HG03469 (cell line): ENCODE measurements around the gene RSU1.
A peak's percentile ranks its signal among the peaks of the same experiment; 100 is the strongest.
"Not testable (repeated sequence)": the region's sequence is repeated elsewhere in the genome, so short reads cannot be mapped to it uniquely, and the experiment has no call there.

Experiments
- ATAC-seq: cut with Tn5 transposase; IDR thresholded peaks from one replicate; pipeline ENCODE4 v1.9.1; 2021; ENCODE audit warnings: mild to moderate bottlenecking, moderate library complexity, moderate number of reproducible peaks; ENCODE audit not compliant: unreplicated experiment

The RSU1 gene

GRCh38 chr10:16788778-16789177 is 28.4 kb downstream of the RSU1 start:
- no peak for ATAC-seq

- ATAC-seq = peak; percentile 22
Measured at GRCh38 chr10:16788125-16788524, 29.1 kb downstream of the RSU1 start.

- peak; percentile 88 for ATAC-seq
Measured at GRCh38 chr10:16787361-16787791, 29.8 kb downstream of the RSU1 start.

GRCh38 chr10:16780338-16780880 is 36.8 kb downstream of the RSU1 start:
- no peak for ATAC-seq

GRCh38 chr10:16779384-16779915 is 37.8 kb downstream of the RSU1 start:
- peak; percentile 73 for ATAC-seq

GRCh38 chr10:16777473-16778370 is 39.5 kb downstream of the RSU1 start:
- ATAC-seq = no peak

GRCh38 chr10:16776896-16777295 is 40.3 kb downstream of the RSU1 start:
- ATAC-seq = no peak

GRCh38 chr10:16773334-16773733 is 43.9 kb downstream of the RSU1 start:
- ATAC-seq = no peak

GRCh38 chr10:16770670-16771069 is 46.6 kb downstream of the RSU1 start:
- ATAC-seq = no peak

GRCh38 chr10:16770141-16770540 is 47.1 kb downstream of the RSU1 start:
- ATAC-seq = no peak

- ATAC-seq = no peak
Measured at GRCh38 chr10:16769331-16769730, 47.9 kb downstream of the RSU1 start.

- no peak for ATAC-seq
Measured at GRCh38 chr10:16768702-16769101, 48.5 kb downstream of the RSU1 start.

- peak; percentile 48 for ATAC-seq
Measured at GRCh38 chr10:16765509-16766375, 51.5 kb downstream of the RSU1 start.

GRCh38 chr10:16761300-16761699 is 55.9 kb downstream of the RSU1 start:
- ATAC-seq = no peak

- no peak for ATAC-seq
Measured at GRCh38 chr10:16756561-16757221, 60.5 kb downstream of the RSU1 start.

- no peak for ATAC-seq
Measured at GRCh38 chr10:16754765-16755164, 62.5 kb downstream of the RSU1 start.

GRCh38 chr10:16752849-16753248 is 64.4 kb downstream of the RSU1 start:
- ATAC-seq = not testable (repeated sequence)

- ATAC-seq = no peak
Measured at GRCh38 chr10:16752099-16752498, 65.1 kb downstream of the RSU1 start.

GRCh38 chr10:16751244-16751643 is 66.0 kb downstream of the RSU1 start:
- ATAC-seq = no peak

- ATAC-seq = no peak
Measured at GRCh38 chr10:16750461-16750860, 66.8 kb downstream of the RSU1 start.

- no peak for ATAC-seq
Measured at GRCh38 chr10:16748749-16749148, 68.5 kb downstream of the RSU1 start.
